Activated T-helper 1 cell treated with Interleukin-2 at 50 U/mL for 16 hours (primary cell): Measurements from ENCODE around the gene ACER2.
"Not testable (repeated sequence)": the region's sequence is repeated elsewhere in the genome, so short reads cannot be mapped to it uniquely, and the experiment has no call there.

Experiments
- DNase-seq: peaks from one replicate; pipeline ENCODE4 v3.0.0-alpha.2; 2020; ENCODE audit warnings: low read depth

ACER2 gene

DNA sequence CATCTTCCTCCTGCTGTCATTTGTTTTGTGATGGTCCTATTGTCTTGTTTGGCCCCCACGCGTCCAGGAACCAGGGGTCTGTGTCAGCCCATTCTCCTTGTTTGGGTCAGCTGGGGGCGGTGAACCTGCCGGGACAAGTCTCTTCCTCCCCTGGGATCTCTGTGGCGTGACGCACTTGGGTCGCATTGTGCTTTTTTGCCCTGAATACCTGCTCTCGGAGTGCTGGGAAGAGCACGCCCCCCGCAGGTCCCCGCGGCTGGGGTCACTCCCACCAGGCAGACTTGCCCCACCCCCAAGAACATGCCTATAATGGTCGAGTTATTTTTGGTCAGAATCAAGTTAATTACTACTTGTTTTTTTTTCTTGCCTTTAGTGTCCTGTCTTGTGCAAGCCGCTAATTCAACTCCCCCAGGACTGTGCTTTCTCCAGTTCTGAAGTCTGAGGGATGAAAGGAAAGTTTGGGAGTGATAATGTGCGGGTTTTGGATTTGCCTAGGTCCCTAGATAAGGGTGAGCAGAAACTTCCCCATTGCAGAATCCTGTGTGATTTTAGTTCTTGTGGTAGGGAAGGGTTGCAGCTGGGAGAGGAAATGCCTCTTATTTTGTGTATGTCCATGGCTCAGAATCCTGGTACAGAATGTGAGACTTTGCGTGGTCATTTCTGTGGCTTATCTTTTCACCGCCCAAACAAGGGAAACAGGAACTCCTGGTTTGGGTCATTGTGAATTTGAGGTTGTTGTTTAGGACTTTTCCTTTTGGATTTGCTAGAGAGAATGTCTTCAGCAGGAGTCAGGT lies 789 bp downstream of the ACER2 start:
- no peak for DNase-seq

DNA sequence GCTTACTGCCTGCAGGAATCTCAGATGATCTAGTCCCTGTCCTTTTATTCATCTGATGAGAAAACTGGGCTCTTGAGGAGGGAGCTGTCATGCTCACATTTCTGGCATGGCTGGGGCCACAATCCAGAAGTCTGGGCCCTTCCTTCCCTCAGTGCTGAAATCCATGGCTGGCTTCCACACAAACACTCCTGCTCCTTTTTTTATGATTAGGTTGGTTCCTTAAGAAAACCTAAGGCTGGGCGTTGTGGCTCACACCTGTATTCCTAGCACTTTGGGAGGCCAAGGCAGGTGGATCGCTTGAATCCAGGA lies 1.3 kb downstream of the ACER2 start:
- DNase-seq: no peak

DNA sequence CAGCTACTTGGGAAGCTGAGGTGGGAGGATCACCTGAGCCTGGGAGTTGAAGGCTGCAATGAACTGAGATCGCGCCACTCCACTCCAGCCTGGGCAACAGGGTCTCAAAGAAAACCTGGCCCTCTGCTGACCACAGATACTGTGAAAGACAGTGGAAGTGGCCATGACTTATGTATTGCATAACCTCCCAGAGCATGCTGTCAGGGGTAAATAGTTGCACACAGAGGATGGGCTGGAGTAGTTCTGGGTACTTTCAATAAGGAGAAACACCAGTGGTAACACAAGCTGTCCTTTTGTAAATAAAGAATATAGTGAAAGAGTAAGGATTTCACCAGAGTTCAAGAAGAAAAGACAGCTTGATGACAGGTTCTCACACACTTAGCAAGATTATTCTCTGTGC lies 1.8 kb downstream of the ACER2 start:
- DNase-seq: no peak

DNA sequence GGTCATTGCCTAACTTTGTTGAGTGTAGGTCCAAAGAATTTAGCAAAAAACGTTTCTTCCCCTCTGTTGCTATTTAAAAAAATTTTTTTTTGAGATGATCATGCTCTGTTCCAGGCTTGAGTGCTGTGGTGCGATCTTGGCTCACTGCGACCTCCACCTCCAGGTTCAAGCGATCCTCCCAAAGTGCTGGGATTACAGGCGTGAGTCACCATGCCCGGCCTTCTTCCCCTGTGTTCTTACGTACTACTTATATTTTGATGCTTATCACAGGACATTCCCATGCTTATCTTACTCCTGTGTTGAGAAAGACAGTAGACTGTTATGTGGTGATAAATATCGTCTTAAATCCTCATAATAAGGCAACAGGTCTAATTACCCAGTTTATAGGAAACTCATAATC lies 2.5 kb downstream of the ACER2 start:
- DNase-seq: no peak

DNA sequence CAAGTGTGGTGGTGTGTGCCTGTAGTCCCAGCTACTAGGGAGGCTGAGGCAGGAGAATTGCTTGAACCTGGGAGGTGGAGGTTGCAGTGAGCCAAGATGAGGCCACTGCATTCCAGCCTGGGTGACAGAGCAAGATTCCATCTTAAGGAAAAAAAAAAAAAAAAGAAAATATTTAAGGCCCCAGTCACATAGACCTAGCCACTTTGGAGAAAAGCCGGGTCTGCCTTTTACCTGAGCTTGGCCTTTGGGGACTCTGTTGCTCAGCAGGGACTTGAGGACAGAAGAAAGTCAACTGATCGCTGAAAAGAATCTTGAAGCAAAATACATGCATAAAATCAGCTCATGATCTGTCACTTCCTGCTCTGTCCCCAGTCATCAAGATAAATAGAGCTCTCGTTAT lies 4.6 kb downstream of the ACER2 start:
- DNase-seq: not testable (repeated sequence)

DNA sequence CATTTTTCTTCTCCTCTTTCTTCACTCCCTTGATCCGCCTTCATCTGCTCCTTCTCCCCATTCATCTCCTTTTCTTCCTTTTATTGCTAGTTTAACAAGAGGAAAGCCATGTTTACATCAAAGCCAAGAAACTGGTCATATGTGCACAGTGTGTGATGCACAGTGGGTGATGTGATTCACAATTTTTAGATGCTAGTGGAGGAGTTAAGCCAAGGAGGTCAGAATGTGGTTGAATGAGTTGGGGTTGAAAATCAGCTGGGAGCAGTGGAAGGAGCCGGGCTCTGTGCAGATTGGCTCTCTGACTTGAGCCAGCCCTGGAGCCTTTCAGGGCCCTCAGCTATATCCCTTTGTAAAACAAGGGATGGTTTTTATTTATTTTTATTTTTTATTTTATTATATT lies 7.3 kb downstream of the ACER2 start:
- DNase-seq: no peak

DNA sequence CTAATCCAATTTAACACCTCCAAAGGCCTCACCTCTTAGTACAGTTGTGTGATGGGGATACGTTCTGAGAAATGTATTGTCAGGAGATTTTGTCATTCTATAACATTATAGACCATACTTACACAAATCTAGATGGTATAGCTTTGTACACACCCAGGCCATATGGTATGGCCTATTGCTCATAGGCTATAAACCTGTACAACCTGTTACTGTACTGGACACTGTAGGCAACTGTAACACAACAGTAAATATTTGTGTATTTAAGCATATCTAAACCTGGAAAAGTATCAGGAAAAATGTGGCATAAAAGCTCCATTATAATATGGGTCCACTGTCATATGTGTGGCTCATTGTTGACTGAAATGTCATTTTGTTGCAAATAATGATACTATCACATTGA lies 12.1 kb downstream of the ACER2 start:
- no peak for DNase-seq

DNA sequence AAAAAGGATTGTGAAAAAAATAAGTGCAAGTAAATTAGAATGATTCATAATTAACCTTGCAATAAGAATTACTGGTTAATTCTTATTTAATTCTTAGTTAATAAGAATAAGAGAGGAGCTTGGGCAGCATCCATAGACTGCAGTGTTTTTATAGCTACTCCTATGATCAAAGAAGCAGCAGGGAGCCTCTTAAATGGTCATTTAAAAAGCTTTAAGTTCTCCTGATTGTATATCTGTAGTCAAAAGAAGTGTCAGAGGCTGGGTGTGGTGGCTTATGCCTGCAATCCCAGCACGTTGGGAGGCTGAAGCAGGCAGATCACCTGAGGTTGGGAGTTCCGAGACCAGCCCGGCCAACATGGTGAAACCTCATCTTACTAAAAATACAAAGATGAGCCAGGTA lies 14.4 kb downstream of the ACER2 start:
- DNase-seq: no peak

DNA sequence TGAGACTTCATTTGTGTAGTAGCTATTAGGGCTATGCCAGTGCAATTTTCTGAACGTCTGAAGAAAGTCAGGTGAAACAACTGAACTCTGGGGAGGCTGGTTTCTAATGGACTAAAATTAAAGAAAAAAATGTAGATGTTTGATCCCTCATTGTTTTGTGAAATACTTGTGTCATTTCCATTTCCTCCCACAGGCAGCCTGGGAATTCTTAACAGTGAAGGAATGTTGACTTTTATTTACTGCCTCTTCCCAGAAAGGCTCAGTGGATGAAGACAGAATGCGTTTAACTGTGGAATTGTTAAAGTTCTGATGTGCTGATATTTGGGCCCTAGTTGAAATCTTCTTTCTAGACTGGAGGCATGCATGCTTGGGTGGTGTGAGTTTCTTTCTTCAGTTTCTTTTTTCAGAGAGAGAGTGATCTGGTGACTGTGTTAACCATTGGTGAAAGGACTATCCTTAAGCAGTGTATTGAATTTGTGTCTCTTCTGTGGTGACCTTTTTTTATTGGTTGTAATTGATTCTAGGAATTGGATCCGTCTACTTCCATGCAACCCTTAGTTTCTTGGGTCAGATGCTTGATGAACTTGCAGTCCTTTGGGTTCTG lies 15.5 kb downstream of the ACER2 start:
- no peak for DNase-seq

DNA sequence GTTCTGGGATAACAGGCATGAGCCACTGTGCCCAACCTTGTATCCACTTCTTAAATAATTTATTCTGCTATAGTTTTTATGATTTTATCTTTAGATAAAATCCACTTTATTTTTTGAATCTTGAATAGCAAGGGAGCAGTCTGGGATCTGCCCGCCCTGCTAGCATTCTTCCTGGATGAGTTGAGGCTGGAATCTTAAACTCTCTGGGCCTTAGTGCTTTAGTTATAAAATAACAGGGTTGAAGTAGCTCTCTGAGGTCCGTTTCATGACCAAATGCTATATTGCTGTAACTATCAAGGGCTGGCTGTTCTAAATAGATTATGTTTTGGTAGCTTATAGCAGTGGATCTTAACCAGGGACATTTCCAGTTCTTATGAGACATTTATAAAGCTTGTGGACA lies 20.8 kb downstream of the ACER2 start:
- no peak for DNase-seq

DNA sequence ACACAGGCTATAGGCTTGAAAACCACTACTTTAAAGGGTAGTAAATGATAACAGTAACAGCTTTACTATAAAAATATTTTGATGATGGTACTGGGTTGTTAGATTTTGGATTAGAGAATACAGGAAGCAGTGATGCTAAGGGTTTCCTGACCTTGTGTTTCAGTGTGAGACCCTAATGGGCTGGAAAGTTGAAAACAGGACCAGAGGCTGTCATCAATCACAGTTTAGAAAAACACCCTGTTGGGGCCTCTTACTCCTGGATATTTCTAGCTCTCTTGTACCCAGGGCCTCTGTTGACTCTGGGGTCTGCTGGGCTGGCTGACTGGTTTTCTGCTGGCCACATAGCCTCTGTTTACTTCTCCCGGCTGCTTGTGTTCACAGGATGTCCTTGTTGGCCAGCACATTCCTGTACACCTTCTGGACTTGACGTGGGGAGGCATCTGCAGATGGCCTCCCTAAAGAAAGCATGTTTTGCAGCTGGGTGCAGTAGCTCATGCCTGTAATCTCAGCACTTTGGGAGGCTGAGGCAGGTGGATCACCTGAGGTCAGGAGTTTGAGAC lies 21.5 kb downstream of the ACER2 start:
- no peak for DNase-seq

DNA sequence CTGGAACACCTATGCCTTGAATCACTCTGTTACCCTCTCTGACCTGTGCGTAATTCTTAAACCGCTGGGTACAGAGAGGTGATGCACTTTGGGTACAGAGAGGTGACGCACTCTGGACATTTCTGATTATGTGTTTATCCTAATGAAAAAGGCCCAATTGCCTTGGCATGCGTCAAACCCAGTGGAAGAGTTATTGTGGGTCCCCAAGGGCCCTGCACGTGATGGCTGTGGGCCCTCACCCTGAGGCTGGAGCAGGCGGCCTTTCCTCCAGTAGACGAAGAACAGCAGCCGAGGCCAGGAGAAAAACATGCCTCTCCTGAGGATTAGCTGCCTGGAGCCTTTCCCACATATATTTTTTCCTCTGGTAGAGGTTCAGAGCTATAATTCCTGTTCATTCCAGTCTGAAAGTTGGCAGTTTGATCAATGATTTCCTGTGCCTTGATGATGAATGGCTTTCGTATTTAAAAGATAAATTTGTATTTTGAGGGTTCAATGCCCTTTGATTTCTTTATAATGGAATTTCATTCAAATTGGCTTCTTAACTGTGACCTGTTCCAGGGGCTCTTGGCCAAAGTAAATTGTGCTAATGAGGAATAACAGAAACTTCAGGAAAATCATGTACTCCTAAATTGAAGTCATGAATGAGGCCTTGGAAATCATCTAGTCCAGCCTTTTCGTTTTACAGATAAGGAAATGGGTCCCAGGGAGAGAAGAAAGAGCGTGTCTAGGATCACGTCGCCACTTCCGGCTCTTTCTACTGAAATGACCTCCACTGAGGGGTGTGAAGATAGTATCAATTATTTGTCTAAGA lies 22.8 kb downstream of the ACER2 start:
- DNase-seq: no peak

DNA sequence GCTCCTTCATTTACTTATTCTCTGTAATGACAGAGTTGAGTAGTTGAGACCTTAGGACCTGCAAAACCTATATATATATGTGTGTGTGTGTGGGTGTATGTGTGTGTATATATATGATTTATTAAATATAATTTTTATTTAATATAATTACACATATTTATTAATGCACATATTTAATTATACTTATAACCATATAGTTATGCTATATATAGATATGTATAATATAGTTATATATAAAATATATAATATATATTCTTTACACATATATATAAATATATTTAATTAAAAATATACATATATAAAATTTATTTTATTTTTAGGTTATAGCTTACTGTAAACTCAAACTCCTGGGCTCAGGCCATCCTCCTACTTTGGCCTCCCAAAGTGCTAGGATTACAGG lies 23.7 kb downstream of the ACER2 start:
- DNase-seq: no peak

DNA sequence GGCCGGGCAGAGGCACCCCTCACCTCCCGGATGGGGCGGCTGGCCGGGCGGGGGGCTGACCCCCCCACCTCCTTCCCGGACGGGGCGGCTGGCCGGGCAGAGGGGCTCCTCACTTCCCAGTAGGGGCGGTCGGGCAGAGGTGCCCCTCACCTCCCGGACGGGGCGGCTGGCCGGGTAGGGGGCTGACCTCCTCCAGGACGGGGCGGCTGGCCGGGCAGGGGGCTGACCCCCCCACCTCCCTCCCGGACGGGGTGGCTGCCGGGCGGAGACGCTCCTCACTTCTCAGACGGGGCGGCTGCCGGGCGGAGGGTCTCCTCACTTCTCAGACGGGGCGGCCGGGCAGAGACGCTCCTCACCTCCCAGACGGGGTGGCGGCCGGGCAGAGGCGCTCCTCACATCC lies 24.9 kb downstream of the ACER2 start:
- DNase-seq: not testable (repeated sequence)

DNA sequence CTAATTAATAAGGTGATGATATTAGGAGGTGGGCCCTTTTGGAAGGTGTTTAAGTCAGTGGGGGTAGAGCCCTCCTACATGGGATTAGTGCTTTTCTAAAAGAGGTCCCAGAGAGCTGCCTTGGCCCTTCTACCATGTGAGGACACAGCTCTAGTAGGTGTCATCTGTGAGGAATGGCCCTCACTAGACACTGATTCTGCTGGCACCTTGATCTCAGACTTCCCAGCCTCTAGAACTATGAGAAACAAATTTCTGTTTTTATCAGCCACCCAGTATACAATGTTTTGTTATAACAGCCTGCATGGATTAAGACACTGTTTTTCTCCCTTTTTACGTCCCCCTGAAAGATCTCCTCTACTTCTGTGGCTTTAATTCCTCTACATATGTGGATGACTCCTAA lies 31.6 kb downstream of the ACER2 start:
- no peak for DNase-seq

DNA sequence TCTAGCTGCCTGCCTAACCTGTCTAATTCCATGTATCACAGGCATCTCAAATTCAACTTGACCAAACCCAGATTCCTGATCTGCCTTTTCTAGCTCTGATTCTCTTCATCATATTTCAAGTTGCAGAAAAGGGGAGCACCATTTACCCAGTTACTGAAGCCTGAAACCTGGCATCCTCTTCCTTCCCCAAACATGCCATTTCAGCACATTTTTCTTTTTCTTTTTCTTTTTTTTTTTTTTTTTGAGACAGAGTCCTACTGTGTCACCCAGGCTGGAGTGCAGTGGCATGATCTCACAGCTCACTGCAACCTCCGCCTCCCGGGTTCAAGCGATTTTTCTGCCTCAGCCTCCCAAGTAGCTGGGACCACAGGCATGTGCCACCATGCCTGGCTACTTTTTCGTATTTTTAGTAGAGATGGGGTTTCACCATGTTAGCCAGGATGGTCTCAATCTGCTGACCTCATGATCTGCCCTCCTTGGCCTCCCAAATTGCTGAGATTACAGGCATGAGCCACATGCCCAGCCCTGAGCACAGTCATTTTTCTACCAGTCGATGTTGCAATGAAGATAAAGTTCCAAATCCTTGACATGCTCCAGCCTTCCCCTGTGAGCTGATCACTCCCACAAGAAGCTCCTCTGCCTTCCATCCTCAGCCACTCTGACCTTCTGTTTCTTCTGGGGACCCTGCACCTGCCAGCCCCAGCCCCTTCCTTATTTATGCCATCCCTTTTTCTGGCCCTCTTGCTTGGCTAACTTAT lies 32.2 kb downstream of the ACER2 start:
- DNase-seq: no peak

DNA sequence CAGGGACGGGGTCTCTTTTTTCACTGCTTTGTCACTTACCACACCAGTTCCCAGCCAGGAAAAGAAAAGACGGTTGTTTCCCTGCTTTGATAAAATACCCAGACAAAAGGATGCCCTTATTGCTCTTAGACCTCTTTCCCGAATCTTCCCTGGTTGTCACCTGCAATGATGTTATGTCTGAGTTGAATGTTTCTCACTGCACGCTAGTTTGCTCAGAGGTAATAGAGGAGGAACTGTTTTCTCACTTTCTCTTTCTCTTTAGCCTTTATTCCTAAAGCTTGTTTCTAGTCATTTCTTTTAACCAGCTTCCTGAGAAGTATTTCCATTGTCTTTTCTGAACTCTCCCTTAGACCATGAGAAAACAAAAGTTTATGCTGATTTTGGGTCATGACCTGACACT lies 32.9 kb downstream of the ACER2 start:
- DNase-seq: no peak

DNA sequence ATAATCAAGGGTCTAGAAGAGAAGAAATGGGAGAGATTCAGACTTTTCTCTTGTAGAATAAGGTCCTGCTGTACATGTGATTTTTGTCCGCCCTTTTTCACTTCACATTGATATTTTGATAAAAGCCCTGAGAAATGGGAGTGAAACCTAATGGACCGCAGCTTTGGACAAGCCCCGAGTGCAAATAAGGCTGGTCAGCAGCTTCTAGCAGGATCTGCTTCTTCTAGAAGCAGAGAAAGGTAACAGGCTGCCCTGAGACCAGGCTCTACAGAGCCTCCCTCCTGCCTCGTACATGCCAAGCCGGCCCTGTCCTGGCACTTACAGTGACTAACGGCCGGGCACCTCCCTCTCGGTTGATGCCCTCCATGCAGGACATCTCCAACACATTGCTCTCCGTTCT lies 33.4 kb downstream of the ACER2 start:
- no peak for DNase-seq

DNA sequence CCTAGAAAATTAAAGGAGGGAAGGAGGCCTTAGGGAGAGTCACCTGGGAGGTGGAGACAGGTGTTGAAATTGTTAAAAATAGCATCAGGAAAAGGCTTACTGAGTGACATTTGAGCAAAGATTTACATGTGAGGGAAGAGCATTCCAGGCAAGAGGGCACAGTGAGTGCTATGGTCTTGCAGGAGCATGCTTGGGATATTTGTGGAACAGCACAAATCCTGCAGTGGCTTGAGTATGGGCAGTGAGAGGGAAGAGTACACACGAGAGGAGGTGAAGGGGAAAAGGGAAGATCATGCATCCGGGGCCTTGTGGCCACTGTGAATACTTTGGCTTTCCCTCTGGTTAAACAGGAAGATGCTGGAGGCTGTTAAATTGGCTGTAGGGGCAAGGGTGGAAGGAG lies 36.6 kb downstream of the ACER2 start:
- DNase-seq: no peak

DNA sequence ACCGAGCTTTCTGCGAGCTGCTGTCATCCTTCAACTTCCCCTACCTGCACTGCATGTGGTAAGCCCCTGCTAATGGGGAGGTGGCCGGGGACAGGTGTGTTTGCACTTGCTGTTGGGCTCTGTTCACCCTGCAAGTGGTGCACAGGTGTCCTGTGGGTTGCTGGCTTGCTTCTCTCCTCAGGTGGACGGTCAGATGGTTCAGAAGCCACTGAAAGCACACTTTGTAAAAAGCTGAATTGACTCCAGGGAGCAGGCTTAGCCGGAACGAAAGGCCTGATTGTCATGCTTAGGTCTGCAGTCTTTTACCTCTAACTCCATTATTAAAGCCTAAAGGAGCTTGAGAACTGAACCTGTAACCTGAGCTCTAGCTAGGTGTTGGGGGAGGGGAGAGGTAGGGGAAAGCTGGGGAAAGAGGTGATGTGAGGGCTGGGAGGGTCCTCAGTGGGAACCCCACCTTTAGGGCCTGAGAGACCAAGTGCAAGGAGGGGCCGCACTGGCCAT lies 37.6 kb downstream of the ACER2 start:
- no peak for DNase-seq

DNA sequence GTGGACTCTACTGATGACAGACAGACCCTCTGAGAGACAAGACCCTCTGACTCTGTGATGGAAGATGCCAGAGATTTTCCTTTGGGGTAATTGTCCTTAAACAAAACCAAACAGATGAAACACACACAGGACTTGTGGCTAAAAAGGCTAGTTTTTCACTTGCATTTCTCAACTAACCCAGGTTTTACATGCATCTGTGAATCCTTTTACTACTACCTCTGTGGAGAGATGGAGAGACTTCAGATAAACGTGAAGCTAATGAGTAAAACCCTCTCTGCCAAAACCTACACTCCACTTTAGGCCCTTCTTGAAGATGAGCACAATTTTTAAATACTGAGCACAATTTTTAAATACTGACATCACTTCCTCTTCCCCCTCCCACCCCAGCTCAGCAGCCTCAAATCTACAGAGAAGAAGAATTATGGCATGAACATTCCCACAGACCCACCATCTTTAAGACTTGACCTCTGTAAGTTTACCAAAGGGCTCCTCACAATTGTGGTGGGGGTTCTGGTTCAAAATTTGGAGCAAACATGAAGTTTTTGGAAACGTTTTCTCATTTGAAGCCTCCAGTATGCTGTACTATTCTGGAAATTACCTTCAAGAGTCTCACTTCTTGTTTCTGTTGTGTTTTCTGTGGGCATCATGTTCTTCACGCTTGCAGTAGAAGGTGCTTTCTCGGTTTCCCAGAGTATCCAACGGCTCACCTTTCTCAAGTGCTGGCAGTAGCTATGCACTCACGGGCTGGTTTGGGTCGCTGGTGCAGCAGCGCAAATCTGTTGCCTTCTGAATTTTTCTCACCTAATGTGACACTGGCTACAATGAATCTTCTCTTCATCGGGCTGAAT lies 42.7 kb downstream of the ACER2 start:
- DNase-seq: no peak
